GM21423 (cell line): ENCODE data around the gene FGF19.
A peak's percentile ranks its signal among the peaks of the same experiment; 100 is the strongest.
"Not testable (repeated sequence)": the region's sequence is repeated elsewhere in the genome, so short reads cannot be mapped to it uniquely, and the experiment has no call there.

ENCODE experiments used
- ATAC-seq: cut with Tn5 transposase; IDR thresholded peaks from one replicate; pipeline ENCODE4 v1.9.1; 2021; ENCODE audit warnings: mild to moderate bottlenecking, moderate library complexity; ENCODE audit not compliant: unreplicated experiment

Gene FGF19

GRCh38 chr11:69697469-69697843, 6.4 kb downstream of the FGF19 start:
- ATAC-seq, result no peak

- no peak for ATAC-seq
Measured at GRCh38 chr11:69696749-69697468, 6.9 kb downstream of the FGF19 start.

GRCh38 chr11:69695995-69696394, 7.8 kb downstream of the FGF19 start:
- not testable (repeated sequence) for ATAC-seq

GRCh38 chr11:69695581-69695980, 8.2 kb downstream of the FGF19 start:
- ATAC-seq, result no peak

- ATAC-seq, result no peak
Measured at GRCh38 chr11:69694781-69695180, 9.0 kb downstream of the FGF19 start.

- ATAC-seq, result no peak
Measured at GRCh38 chr11:69692422-69692821, 11.4 kb downstream of the FGF19 start.

GRCh38 chr11:69691463-69691862, 12.4 kb downstream of the FGF19 start:
- no peak for ATAC-seq

GRCh38 chr11:69689484-69690319, 14.1 kb downstream of the FGF19 start:
- no peak for ATAC-seq

- not testable (repeated sequence) for ATAC-seq
Measured at GRCh38 chr11:69687969-69688771, 15.7 kb downstream of the FGF19 start.

GRCh38 chr11:69686856-69687255, 17.0 kb downstream of the FGF19 start:
- ATAC-seq, result no peak

GRCh38 chr11:69686452-69686851, 17.4 kb downstream of the FGF19 start:
- no peak for ATAC-seq

GRCh38 chr11:69685348-69685747, 18.5 kb downstream of the FGF19 start:
- no peak for ATAC-seq

GRCh38 chr11:69684651-69685050, 19.2 kb downstream of the FGF19 start:
- no peak for ATAC-seq

GRCh38 chr11:69683764-69684333, 20.0 kb downstream of the FGF19 start:
- ATAC-seq, result no peak

- no peak for ATAC-seq
Measured at GRCh38 chr11:69682681-69683326, 21.0 kb downstream of the FGF19 start.

GRCh38 chr11:69682221-69682620, 21.6 kb downstream of the FGF19 start:
- no peak for ATAC-seq

- no peak for ATAC-seq
Measured at GRCh38 chr11:69680688-69681087, 23.1 kb downstream of the FGF19 start.

GRCh38 chr11:69677749-69678148, 26.1 kb downstream of the FGF19 start:
- no peak for ATAC-seq

- ATAC-seq, result peak; percentile 74
Measured at GRCh38 chr11:69674886-69675714, 28.7 kb downstream of the FGF19 start, which contains the start of gene LTO1. Gene LTO1 (minus strand): TSS chr11:69675353. CDS start chr11:69675239, 114 bp downstream.
